DLD1 (cell line): ENCODE measurements around the gene ITPR1.

Source experiments
- in situ Hi-C: cut with HindIII; loops from 2 replicates; pipeline ENCODE4 v1.10.0; 2017; ENCODE audit warnings: low sequenced_read_pairs

ITPR1 gene

DNA sequence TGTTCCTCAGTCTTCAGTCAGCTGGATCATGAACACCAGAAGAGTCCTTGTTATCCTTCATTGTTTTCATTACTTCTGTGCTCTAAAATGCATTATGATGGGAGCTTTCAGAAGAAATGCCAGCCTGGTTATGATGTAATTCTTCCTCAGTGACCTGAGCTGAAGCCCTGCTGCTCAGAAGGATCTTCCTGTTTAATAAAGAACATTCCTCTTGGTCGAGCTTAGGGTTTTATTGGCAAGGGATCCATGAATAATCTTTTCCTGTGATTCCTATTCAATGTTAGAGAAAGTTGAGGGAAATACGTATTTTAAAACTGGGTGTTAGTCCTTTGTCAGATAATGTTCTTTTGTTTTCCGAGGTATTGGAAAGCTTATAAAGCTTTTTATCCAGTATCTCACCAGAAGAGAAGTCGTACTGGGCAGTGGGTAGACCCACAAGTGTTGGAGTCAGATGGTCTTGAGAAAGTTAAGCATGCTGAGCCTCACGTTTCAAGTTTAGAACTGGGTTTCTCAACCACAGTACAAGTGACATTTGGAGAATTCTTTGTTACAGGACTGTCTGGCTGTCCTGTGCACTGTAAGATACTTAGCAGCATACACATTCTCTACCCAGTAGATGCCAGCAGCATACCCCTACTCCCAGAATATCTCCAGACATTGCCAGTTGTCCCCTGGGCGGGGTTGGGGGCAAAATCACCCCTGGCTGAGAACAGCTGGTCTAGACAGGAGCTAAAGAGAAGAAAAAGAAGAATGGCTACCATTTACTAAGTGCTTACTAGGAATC, 273.8 kb downstream of the ITPR1 start:
- in situ Hi-C loops, result no loop called here

DNA sequence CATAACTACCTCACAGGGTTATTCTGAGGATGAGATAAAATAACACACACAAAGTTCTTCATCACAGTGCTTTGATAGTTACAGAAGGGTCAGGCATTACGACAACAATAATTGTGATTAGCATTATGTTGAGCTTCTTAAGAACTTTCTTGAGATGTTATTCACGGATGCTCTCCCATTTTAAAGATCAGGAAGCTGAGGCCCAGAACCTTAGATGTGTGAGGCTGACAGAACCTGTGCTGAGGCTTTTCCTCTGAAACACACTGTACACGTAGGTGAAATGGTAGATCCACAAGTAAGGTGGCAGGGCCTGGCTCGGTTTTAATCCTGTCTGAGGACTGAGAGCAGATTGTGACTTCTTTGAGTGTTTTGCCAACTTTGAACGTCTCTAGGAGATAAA, 274.9 kb downstream of the ITPR1 start:
- in situ Hi-C loops, result no loop called here

DNA sequence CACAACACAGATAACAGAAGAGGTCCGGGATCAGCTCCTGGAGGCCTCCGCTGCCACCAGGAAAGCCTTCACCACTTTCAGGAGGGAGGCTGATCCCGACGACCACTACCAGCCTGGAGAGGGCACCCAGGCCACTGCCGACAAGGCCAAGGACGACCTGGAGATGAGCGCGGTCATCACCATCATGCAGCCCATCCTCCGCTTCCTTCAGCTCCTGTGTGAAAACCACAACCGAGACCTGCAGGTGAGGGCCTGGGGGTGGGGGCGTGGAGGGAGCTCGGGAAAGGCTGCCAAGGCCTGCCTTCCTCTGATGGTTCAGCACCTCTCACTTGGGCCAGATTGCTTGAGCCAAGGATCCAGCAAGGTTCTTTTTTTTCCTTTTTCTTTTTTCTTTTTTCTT, 275.4 kb downstream of the ITPR1 start:
- in situ Hi-C loops, result no loop called here

DNA sequence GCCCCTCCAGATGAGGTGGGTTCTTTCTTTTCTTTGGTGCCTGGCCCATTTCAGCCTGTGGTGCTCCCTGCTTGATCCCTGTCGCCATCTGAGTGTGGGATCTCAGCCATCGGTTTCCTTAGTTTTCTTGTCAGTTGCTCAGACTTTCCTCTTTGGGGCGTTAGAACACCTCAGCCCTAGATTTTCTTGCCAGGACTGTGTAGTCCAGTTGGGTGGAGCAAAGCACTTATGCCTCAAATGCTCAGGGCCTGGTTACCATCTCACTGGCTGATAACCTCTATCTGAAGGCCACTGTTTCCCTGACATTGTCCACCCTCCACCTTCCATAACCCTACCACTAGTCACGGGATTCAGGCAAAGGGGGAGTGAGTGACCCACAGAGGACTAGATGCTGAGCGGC, 277.4 kb downstream of the ITPR1 start:
- in situ Hi-C loops, result no loop called here

DNA sequence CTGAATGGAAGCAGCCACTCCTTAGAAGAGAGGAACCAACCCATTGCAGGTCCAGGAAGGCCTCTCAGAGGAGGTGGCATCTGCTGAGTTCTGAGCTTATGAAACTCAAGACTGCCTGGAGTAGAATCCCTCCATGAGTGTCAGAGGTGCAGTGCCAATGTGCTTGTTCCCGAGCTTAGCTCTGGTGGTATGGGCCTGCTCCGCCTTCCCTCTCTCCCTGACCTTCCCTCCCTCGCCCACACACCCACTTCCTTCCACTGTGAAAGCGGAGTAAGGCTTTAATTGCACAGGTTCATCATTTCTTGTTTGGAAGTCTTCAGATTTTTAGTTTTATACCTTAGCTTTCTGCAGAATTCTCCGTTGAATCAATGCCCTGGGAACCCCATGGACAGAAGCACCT, 278.1 kb downstream of the ITPR1 start:
- in situ Hi-C loops, result no loop called here

DNA sequence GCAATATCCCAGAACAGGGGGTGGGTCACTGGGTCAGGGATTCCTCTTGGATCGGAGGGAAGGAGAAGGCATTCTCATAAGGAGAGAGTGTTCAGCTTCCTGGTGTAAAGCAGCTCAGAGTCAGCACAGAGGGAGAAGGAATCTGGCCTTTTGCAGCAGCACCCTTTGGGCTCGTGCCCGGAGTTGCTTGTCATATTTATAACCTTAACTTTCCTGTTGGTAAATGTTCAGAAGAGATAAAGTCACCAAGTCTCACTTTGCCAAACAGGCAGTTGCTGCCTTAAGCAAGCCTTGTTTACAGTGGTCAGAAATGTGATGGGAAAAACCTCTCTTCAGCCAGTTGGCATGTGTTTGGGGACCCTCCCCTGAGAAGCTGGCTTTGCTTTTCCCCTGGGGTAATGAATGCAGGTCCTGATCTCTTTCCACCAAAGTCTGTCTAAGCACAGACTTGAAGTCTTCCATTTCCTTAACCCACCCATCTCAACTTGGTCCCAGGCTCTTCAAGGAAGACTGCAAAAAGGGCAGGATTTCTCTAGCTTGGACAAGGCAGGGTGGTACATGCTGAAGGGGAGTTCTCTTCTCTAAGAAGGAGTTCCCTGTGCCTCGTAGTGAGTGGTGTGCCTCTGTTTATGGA, 279.1 kb downstream of the ITPR1 start:
- in situ Hi-C loops, result no loop called here

DNA sequence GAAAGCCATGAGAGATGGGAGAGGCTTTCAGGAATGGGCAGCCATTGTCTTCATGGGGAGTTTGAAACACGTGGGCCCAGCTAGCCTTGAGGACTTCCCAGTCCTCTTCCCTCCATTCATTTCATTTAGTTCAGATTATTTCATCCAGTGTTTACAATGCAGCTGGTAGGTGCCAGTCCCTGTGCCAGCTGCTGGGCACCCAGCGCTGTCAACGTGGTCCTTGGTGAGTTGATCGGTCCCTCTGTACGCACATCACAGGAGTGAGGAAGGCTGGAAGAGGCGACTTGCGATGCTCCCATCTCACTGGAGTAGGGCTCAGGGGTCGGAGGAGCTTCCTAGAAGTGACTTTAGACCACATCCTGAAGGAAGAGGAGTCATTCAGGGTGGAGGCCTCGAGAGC, 279.7 kb downstream of the ITPR1 start:
- in situ Hi-C loops, result no loop called here

DNA sequence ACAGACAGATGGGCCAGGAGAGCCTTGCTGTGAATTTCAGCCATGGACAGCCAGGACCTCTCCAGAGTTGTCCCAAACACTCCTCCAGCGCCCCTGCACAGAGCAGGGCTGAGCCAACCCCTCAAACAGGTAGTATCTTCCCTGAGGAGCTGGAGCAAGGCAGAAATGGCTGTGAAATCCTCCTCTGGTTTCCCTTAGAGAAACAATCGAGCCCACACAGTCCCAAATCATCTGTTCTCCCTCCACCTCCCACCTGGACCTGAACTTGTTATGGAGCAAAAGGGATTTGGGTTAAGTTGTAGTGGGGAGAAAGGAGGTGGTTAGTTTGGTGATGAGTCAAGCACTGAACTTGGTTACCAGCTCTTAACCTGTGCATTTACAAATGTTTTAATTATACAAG, 280.4 kb downstream of the ITPR1 start:
- in situ Hi-C loops, result no loop called here

DNA sequence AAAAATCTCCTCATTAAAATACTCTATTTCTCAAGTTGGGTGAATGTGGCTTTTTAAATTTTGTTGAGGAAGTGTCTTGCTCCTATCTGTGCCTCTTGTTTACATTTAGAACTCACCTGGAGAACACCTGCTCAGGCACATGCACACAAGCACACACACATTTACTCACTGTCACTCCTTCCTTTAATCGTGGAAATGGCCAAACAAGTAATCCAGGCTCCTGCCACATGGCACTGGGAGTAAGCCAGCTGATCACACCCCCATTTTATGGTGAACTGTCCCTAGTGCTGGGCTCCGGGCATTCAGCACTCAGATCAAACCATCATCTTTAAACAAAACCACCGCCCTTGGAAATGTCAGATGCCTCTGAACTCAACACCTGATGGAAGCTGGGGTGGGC, 281.4 kb downstream of the ITPR1 start:
- in situ Hi-C loops, result no loop called here

DNA sequence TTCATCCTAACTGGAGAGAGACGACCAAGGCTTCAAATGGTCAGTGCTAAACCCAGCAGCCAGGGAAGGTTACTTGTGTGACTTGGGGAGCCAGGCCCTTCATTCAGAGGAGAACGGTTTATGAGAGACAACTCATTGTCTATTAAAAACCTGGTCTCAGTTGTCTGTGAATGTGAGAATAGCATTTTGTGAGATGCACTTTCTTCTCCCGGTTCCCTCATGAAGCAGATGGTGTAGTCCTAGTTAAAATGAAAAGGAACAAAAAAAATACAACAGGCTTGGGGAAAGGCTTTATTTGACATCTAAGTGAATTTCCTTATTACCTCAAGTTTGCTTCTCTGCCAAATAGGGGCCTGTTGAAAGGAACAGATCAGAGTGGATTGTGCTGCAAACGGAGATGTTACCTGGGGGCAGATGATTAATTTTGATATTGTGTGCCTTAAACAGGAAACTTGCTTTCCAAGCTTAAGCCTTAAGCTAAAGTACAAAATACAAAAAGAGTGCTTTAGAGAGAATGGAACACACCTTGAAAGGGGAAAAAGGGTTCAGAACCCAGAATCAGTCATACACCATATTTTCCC, 283.3 kb downstream of the ITPR1 start:
- in situ Hi-C loops, result no loop called here

DNA sequence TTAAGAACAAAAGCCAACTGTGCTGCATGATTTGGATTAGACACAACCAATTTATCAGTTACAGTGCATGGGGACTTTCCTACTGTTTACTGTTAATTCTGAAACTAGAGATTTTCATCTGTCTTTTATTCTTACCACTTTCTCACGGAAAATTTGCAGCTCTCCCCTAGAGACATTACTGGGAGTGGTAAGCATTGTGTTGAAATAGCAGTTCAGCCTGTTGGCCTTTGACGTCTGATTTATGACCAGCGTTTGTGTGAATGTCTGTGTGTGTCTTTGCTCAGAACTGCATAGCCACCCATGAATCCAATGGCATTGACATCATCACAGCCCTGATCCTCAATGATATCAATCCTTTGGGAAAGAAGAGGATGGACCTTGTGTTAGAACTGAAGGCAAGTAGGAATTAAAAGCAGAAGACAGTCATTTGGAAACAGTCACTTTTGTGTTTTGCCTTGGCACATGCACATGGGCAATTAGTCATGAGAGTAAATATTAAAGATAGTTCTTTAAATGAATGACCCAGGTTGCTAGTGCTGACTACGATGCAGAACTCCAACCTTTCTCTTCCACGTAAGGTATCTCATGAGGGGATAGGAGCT, 283.9 kb downstream of the ITPR1 start:
- in situ Hi-C loops, result no loop called here

DNA sequence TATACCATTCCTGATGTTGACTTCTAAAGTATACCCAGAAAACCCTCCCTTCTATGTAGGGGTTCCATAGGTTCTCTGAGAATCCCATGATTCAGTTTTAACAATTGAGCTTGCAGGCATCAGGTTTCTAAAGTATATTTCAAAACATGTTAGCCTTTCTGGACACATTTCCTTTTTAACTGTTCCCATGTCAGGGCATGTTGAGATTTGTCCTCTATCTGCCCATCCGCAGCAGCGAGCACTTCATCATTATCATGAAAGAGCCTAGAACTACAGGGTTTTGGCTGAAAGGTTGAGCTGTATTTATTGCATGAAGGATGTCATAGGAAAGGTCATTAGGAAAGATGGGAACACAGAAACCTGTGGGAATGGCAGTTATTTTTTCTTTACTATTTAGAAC, 285.0 kb downstream of the ITPR1 start:
- in situ Hi-C loops, result no loop called here

DNA sequence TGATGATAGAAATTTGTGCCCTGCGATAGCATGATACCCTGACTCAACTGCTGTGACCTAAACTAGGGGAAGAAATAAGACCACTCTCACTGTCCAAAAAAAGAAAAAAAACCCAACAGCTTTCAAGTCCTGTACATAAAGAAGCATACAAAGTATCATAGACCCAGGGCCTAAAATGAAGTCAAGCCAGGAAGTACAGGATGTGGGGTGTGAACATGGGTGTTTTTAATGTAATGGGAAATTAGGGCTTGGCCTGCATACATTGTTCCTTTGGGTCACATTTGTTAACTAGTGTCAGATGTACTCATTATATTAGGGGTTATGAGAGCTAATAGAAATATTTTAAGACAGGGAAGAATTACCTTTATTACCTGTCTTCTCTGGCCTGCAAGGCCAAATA, 285.6 kb downstream of the ITPR1 start:
- in situ Hi-C loops, result no loop called here

DNA sequence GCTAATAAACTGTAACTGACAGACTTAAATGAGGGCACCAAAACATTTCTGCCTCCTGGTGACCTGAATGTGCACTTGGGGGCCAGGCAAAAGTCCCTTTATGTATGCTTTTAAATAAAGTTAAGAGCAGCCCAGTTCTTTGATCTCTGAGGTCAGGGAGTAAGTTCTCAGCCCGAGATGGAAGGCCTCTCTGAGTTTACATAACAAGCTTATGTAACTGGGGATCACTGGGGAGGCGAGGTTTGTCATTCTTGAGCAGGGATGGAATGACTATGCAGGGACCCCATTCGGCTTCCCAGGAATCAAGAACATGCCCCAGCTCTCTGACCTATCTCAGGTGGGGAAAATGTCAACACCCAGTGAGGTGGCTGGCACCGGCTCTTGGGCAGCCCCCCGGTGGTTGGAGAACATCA, 287.4 kb downstream of the ITPR1 start:
- in situ Hi-C loops, result no loop called here

DNA sequence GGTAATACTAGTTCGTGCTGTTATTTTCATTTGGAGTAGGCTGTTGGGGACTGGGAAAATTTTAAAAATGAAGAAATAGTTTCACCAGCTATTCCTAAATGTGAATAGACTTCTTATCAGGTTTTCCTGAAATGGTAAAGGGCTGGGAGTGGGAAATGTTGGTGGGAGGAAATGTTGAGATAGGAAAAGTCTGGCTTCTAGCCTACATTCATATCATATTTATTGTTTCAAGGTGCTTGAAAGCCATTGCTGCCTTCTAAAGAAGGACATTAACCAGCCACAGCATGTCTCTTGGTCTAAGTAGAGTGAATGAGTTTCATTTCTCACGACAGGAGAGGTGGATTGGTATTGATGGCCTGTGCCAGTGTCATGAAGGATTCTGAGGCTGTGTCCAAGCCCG, 288.9 kb downstream of the ITPR1 start:
- in situ Hi-C loops, result no loop called here

DNA sequence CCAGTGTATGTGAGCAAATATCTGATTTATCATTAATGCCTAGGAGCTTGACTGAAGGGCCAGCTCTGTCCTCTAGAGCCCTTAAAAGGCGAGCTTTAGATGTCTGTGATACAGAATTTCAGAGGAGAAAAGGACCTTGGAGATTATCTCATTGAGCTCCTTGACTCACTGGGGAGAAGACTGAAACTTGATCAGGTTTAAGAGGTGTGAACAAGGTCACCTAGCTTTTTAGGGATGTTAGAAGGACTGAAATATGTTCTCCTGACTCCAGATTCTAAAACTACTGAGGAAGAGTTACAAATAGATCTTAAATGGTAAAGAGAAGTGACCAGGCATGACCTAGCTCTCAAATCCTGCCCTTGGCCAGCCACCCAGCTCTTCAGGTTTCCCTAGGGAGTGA, 292.4 kb downstream of the ITPR1 start:
- in situ Hi-C loops, result no loop called here

DNA sequence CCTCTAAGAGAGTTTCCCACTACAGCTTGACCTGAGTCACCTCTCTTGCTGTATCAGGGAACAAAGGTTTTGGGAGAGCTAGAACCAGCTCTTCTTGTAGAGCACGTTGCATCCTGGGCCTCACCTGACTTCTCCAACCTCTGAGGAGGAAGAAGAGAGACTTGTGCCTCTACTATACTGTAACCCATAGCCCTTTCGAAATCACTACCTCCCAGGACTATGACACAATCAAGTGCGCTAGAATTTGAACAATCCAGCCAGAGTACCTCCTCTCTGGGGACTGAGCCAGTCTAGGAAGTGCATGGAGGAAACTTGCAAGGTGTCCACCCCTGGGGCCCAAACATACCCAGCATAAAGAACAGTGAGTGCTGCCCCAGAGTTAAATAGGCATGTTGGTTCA, 293.3 kb downstream of the ITPR1 start:
- in situ Hi-C loops, result no loop called here

DNA sequence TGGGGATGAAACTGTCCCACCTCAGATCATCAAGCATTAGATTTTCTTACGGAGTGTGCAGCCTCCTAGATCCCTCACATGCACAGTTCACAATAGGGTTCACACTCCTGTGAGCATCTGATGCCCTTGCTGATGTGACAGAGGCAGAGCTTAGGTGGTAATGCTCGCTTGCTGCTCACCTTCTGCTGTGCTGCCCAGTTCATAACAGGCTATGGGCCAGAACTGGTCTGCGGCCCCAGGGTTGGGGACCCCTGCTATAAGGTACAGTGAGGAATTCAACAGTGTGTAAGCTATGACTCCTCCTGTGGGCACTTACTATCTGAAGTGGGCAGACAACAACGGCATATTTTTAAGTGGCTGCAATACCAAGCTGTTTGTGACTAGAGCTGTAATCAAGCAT, 298.2 kb downstream of the ITPR1 start:
- in situ Hi-C loops, result no loop called here

DNA sequence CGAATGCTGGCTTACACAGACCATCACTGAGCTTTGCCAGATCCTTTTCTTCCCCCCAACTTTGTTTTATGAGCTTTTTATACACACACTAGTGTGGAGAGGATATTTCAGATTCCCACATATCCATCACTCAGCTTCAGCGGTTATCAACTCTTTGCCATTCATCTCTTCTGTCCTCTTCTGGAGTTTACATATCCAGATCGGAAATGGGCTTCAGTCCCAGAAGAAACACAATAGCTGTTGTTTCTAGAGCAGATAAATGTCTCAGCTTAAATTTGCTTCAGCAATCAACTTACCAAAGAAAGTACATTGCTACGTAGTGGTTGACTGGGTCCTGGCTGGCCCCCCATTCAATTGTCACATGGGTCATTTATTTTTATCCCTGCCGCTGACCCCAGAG, 300.2 kb downstream of the ITPR1 start:
- in situ Hi-C loops, result no loop called here

DNA sequence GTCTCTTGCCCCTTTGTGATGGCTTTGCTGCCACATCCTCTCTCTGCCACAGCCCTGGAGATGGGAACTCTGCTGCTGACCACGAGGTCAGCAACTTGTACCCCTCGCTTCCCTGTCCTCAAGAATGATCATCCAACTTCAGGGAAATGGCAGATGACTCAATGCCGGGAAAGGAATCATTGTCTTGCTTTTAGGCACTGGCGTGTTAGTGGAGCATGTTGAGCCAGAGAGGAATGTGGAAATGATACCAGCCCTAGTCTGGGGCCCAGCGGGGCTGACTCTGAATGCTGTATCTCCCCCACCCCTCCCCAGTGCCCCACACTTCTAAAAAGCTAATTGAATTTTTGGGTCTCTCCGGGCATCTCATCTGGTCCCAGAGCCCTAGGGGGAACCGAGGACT, 301.2 kb downstream of the ITPR1 start:
- in situ Hi-C loops, result no loop called here

DNA sequence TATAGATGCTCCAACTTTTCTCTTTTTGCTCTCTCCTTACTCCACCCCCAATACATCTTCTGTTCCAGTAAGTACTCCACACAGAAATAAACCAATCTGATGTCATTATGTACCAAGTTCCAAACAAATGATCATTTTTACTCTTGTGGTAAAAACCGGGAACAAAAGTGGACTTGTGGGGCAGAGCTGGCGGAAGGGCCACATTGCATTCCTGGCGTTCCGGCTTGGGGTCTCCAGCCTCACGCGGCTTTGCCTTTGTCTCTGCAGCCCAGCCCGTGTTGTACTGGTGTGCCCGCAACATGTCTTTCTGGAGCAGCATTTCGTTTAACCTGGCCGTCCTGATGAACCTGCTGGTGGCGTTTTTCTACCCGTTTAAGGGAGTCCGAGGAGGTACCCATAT, 301.6 kb downstream of the ITPR1 start:
- in situ Hi-C loops, result no loop called here

DNA sequence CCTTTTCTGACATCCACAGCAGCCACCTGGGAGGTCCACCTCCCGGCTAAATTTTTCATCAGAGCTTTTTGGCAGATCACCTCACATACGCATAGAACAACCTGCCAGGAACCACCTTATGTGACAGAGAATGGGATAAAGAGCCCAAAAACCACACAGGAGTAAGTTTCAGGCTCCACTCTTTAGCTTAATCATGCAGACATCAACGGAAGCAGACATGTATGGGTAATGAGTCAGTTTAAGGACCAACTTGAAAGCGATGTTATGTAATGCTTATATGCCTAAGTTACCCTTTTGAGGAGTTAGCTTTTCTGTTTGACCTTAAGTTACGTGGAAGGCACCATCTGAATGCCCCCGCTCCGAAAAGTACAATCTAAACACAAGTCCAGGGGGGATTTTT, 302.8 kb downstream of the ITPR1 start:
- in situ Hi-C loops, result no loop called here
